ENCODE data around the gene CHCHD6.

DNA sequence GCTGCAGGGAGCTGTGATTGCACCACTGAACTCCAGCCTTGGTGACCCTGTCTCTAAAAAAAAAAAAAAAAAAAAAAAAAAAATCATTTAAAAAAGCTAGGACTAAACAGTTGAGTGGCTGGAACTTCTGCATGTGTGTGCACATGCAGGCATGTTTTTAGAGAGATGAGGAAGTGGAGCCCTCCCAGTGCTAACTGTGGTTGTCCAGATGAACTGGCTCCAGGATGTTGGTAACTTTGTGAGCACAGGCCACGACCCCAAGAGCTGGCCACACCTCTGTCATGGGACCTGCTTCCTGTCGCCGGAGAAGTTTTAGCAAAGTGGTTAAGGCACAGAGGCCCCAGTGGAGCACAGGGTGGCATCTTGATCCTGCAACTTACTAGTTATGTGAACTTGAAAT, 27.0 kb downstream of the CHCHD6 start:
- TF ChIP-seq, protein P1, sequence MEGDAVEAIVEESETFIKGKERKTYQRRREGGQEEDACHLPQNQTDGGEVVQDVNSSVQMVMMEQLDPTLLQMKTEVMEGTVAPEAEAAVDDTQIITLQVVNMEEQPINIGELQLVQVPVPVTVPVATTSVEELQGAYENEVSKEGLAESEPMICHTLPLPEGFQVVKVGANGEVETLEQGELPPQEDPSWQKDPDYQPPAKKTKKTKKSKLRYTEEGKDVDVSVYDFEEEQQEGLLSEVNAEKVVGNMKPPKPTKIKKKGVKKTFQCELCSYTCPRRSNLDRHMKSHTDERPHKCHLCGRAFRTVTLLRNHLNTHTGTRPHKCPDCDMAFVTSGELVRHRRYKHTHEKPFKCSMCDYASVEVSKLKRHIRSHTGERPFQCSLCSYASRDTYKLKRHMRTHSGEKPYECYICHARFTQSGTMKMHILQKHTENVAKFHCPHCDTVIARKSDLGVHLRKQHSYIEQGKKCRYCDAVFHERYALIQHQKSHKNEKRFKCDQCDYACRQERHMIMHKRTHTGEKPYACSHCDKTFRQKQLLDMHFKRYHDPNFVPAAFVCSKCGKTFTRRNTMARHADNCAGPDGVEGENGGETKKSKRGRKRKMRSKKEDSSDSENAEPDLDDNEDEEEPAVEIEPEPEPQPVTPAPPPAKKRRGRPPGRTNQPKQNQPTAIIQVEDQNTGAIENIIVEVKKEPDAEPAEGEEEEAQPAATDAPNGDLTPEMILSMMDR (IDR thresholded peaks at IDR 0.05), result no peak
- no peak for TF ChIP-seq POLR2A (IDR thresholded peaks at IDR 0.05)
